Mesenchymal stem cell (in vitro differentiated cells and primary cell): ENCODE data around the gene C20orf204.
A peak's percentile ranks its signal among the peaks of the same experiment; 100 is the strongest.

Source experiments
- DNase-seq: peaks from one replicate; pipeline ENCODE4 v3.0.0-alpha.2; 2013
- H2AFZ ChIP-seq: one replicate; pipeline ENCODE4 v1.6.1; 2013; ENCODE audit warnings: low read depth, mild to moderate bottlenecking, control low read depth, inconsistent platforms, low read length, moderate library complexity
- H2AK5ac ChIP-seq: 2 replicates; pipeline ENCODE4 v1.6.1; 2013; ENCODE audit warnings: low read length, moderate library complexity, mild to moderate bottlenecking, inconsistent platforms; ENCODE audit not compliant: severe bottlenecking
- H2BK120ac ChIP-seq: one replicate; pipeline ENCODE4 v1.6.1; 2013; ENCODE audit warnings: low read depth, mild to moderate bottlenecking, inconsistent platforms, low read length, moderate library complexity
- H2BK12ac ChIP-seq, 2 experiments: one replicate each; pipeline ENCODE4 v1.6.1; 2013; ENCODE audit warnings: inconsistent platforms in 2 of 2, low read length in 2 of 2, mild to moderate bottlenecking in 2 of 2, moderate library complexity in 2 of 2, control low read depth in 1 of 2
- H2BK15ac ChIP-seq: one replicate; pipeline ENCODE4 v1.6.1; 2013; ENCODE audit warnings: mild to moderate bottlenecking, low read depth, inconsistent platforms; ENCODE audit not compliant: poor library complexity, severe bottlenecking
- H2BK5ac ChIP-seq: 2 replicates; pipeline ENCODE4 v1.6.1; 2013; ENCODE audit warnings: low read depth, mild to moderate bottlenecking, low read length, control low read depth, inconsistent platforms; ENCODE audit not compliant: poor library complexity, severe bottlenecking
- H3K14ac ChIP-seq, 2 experiments: one replicate each; pipeline ENCODE4 v1.6.1; 2013; ENCODE audit warnings: inconsistent platforms in 2 of 2, low read length in 2 of 2, control low read depth in 1 of 2, mild to moderate bottlenecking in 1 of 2, moderate library complexity in 1 of 2
- H3K18ac ChIP-seq, 2 experiments: one replicate each; pipeline ENCODE4 v1.6.1; 2013; ENCODE audit warnings: inconsistent platforms in 2 of 2, low read length in 2 of 2, control low read depth in 1 of 2, low read depth in 1 of 2, mild to moderate bottlenecking in 1 of 2
- H3K23ac ChIP-seq, 2 experiments: one replicate each; pipeline ENCODE4 v1.6.1; 2013; ENCODE audit warnings: inconsistent platforms in 2 of 2, low read length in 2 of 2, mild to moderate bottlenecking in 2 of 2, moderate library complexity in 2 of 2, control low read depth in 1 of 2
- H3K27ac ChIP-seq: 2 replicates; pipeline ENCODE4 v1.5.1; 2013; ENCODE audit warnings: mild to moderate bottlenecking, moderate library complexity, low read length, control low read depth, inconsistent platforms; ENCODE audit not compliant: poor library complexity, severe bottlenecking
- H3K27me3 ChIP-seq, 2 experiments: 2 replicates each; pipeline versions ENCODE4 v1.6.1 to v1.7.0; 2013; ENCODE audit warnings: low read length in 2 of 2, mild to moderate bottlenecking in 2 of 2, moderate library complexity in 2 of 2, control low read depth in 1 of 2, inconsistent platforms in 1 of 2; ENCODE audit not compliant: control insufficient read depth in 1 of 2, insufficient read depth in 1 of 2
- H3K36me3 ChIP-seq, 2 experiments: 2 replicates each; pipeline versions ENCODE4 v1.6.1 to v1.7.0; 2013; ENCODE audit warnings: low read length in 2 of 2, control low read depth in 1 of 2, inconsistent platforms in 1 of 2, low read depth in 1 of 2, mild to moderate bottlenecking in 1 of 2; ENCODE audit not compliant: insufficient read depth in 2 of 2, control insufficient read depth in 1 of 2
- H3K4ac ChIP-seq, 2 experiments: one replicate each; pipeline ENCODE4 v1.6.1; 2013; ENCODE audit warnings: inconsistent platforms in 2 of 2, low read length in 2 of 2, mild to moderate bottlenecking in 2 of 2, moderate library complexity in 2 of 2, control low read depth in 1 of 2, low read depth in 1 of 2
- H3K4me1 ChIP-seq: 2 replicates; pipeline ENCODE4 v1.6.1; 2013; ENCODE audit warnings: low read depth, low read length, control low read depth; ENCODE audit not compliant: control insufficient read depth, insufficient read depth
- H3K4me2 ChIP-seq: 2 replicates; pipeline ENCODE4 v1.6.1; 2013; ENCODE audit warnings: low read length, mild to moderate bottlenecking, inconsistent platforms; ENCODE audit not compliant: poor library complexity, severe bottlenecking
- H3K4me3 ChIP-seq, 2 experiments: 2 replicates each; pipeline versions ENCODE4 v1.5.1 to v1.7.0; 2013; ENCODE audit warnings: low read length in 2 of 2, mild to moderate bottlenecking in 2 of 2, control low read depth in 1 of 2, low read depth in 1 of 2; ENCODE audit not compliant: insufficient read depth in 1 of 2
- H3K79me1 ChIP-seq: replicated peaks from 2 replicates; pipeline ENCODE4 v1.6.1; 2013; ENCODE audit warnings: mild to moderate bottlenecking, control low read depth, low read length, inconsistent platforms; ENCODE audit not compliant: poor library complexity, severe bottlenecking
- H3K9ac ChIP-seq: 2 replicates; pipeline ENCODE4 v1.7.0; 2013; ENCODE audit warnings: mild to moderate bottlenecking, low read length, moderate library complexity
- H3K9me3 ChIP-seq: 2 replicates; pipeline ENCODE4 v1.7.0; 2013; ENCODE audit warnings: mild to moderate bottlenecking, low read length; ENCODE audit not compliant: control insufficient read depth
- H4K8ac ChIP-seq: one replicate; pipeline ENCODE4 v1.6.1; 2013; ENCODE audit warnings: inconsistent platforms, mild to moderate bottlenecking, low read length, moderate library complexity
- H4K91ac ChIP-seq: one replicate; pipeline ENCODE4 v1.6.1; 2013; ENCODE audit warnings: mild to moderate bottlenecking, low read length, inconsistent platforms
- WGBS: methylation state at CpG from one replicate; pipeline ENCODE4 v1.1.7; 2013; ENCODE audit warnings: mixed read lengths; 5-methylcytosine and 5-hydroxymethylcytosine counted together

Gene C20orf204

DNA sequence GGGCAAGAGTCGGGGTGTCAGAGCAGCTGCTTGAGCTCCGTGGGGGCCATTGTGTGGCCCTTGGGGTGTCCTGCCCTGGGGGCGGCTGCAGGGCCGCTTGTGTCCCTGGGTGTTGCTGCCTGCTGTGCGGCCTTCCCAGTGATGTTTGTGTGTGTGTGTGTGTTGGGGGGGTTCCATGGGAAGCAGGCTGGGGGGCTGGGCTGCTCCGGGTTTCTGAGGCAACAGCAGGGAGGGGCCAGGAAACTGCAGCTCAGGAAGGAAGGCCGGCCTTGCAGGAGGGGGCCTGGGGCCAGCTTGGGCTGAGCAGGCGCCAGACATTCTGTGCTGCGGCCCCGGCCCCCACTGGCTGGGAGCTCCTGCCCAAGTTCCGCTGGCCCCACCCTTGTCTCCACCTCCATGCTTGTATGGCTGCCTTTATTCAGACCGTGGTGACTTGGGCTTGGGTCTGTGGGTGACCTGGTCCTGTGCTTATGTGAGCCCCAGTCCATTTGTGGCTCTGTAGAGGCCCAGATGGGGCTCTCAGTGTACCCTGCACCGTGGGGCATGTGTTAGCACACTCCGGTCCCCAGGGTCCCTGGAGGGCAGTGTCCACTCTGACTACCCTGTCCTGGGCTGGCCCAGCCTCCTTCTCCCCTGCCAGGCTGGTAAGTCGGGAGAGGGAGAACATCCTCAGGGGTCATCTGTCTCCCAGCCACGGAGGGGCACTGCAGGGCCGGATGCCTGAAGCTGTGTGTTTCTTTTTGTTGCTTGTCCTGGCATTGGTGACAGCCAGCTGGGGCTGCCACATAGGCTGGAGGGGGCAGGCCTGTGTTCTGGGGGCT, 18.1 kb downstream of the C20orf204 start:
- peaks cover 30 to 81% of the 10 kb centered on the region in 2 experiments for H3K27me3 ChIP-seq
- peak overlapping the region; percentile 82 for H2BK15ac ChIP-seq
- 31% methylated on average over 17 of the region's 17 CpGs for WGBS

DNA sequence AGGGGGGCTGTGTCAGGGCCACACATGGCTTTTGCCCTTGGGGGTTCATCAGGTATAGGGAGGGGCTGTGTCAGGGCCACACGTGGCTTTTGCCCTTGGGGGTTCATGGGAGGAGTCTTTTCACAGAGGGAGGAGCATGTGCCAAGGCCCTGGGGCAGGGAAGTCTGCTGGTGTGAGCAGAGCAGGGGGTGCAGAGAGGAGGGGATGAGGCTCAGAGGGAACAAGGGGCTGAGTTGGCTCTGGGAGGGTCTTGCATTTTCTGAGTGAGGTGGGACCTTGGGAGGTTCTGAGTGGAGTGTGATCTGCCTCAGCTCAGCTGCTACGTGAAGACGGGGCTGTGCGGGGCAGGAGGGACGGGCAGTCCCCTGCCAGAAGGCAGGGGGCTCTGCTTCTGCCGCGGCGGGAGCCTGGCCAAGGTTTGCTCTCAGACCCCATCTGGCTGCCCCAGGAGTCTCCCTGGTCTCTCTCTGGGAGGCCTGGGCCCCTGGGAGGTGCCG, 19.5 kb downstream of the C20orf204 start:
- peak overlapping the region; percentile 73 to 74 for H3K4ac ChIP-seq
- whole genome bisulfite sequencing = 89% methylated on average over 9 of the region's 9 CpGs
- H3K9me3 ChIP-seq = no peaks in the 10 kb centered on the region
- no peak overlapping the region for H2AFZ ChIP-seq
- H3K4me2 ChIP-seq = no peak overlapping the region
- no peak overlapping the region for H2BK15ac ChIP-seq
- peaks cover 21 to 79% of the 10 kb centered on the region in 2 experiments for H3K27me3 ChIP-seq
- no peaks in the 10 kb centered on the region for H3K36me3 ChIP-seq
- no peak overlapping the region for H3K9ac ChIP-seq
- no peak overlapping the region for H3K14ac ChIP-seq
- H3K4me3 ChIP-seq = no peak overlapping the region
- peak overlapping the region; percentile 77 for H2BK120ac ChIP-seq
- H3K4me1 ChIP-seq = peaks cover 45% of the 10 kb centered on the region
- H4K8ac ChIP-seq = peak overlapping the region; percentile 87
- peak overlapping the region; percentile 14 for H4K91ac ChIP-seq
- peak overlapping the region; percentile 34 to 48 for H3K18ac ChIP-seq
- peak overlapping the region; percentile 53 for H2AK5ac ChIP-seq
- no peak overlapping the region for H3K23ac ChIP-seq
- H3K27ac ChIP-seq = no peak overlapping the region
- H3K79me1 ChIP-seq = no peaks in the 10 kb centered on the region
- H2BK5ac ChIP-seq = peak overlapping the region; percentile 10
- H2BK12ac ChIP-seq = peak overlapping the region; percentile 14 to 38
- DNase-seq = no peak

More for the DNA sequence above, 18.1 kb downstream of the C20orf204 start:
- H2BK12ac ChIP-seq = peak overlapping the region; percentile 59 to 92
- H3K9me3 ChIP-seq = no peaks in the 10 kb centered on the region
- peak; percentile 57 for DNase-seq
- peak overlapping the region; percentile 39 for H2AK5ac ChIP-seq
- H2AFZ ChIP-seq = peak overlapping the region; percentile 57
- no peak overlapping the region for H3K27ac ChIP-seq
- no peak overlapping the region for H3K9ac ChIP-seq
- peak overlapping the region; percentile 47 to 62 for H3K4ac ChIP-seq
- H3K36me3 ChIP-seq = no peaks in the 10 kb centered on the region
- peak overlapping the region; percentile 76 to 78 for H3K18ac ChIP-seq
- no peaks in the 10 kb centered on the region for H3K79me1 ChIP-seq
- peak overlapping the region; percentile 93 for H4K8ac ChIP-seq
- H3K4me3 ChIP-seq = no peak overlapping the region
- H3K14ac ChIP-seq = peak overlapping the region in 1 of 2 experiments; percentile 76
- H3K4me2 ChIP-seq = no peak overlapping the region
- peak overlapping the region; percentile 73 for H2BK120ac ChIP-seq
- no peak overlapping the region for H2BK5ac ChIP-seq
- peaks cover 53% of the 10 kb centered on the region for H3K4me1 ChIP-seq
- peak overlapping the region; percentile 93 for H4K91ac ChIP-seq
- H3K23ac ChIP-seq = peak overlapping the region in 1 of 2 experiments; percentile 51

DNA sequence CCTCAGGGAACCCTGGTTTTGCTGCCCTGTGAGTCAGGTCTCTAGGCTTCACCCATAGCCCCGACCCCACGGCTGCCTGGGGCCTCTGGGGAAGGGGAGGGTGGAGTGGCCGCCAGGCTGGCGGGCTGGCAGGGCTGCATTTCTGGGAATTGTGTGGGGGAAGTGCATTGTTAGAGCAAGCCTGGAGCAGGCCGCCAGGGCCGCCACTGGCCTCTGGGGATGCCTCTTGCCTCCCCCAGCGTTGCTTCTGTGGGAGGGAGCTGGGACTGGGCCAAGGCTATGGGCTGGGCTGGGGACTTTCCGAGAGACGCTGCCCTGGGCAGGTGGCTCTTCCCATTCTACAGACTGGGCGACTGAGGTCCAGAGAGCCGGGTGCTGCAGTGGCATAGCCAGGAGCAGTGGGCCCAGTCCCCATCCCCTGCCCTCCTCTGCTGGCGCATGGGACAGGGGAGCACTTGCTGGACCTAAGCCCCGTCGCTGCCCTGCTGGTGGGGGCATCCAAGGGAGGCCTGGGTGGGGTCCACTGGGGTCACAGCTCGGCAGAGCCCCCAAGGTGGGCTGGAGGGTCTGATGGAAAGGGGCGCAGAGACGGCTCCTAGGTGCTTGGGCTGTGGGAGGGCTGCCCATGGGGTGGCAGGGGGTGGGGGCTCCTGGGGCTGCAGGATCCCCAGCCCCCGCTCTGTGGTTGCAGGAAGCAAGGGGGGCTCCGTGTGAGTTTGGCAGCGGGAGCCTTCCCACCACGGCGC, 20.1 kb downstream of the C20orf204 start:
- H2BK12ac ChIP-seq = peak overlapping the region; percentile 14 to 38
- H3K27ac ChIP-seq = no peak overlapping the region
- peak overlapping the region in 1 of 2 experiments; percentile 68 for H3K14ac ChIP-seq
- H3K9me3 ChIP-seq = no peaks in the 10 kb centered on the region
- H4K91ac ChIP-seq = peak overlapping the region; percentile 62
- no peak overlapping the region for H2AFZ ChIP-seq
- H3K27me3 ChIP-seq = peaks cover 15 to 73% of the 10 kb centered on the region in 2 experiments
- peak overlapping the region; percentile 28 to 55 for H3K18ac ChIP-seq
- no peak overlapping the region for H2BK5ac ChIP-seq
- H3K9ac ChIP-seq = no peak overlapping the region
- H3K4me3 ChIP-seq = no peak overlapping the region
- peak overlapping the region; percentile 17 for H2BK15ac ChIP-seq
- H3K4me2 ChIP-seq = no peak overlapping the region
- peaks cover 45% of the 10 kb centered on the region for H3K4me1 ChIP-seq
- no peak overlapping the region for H3K23ac ChIP-seq
- H3K79me1 ChIP-seq = no peaks in the 10 kb centered on the region
- no peaks in the 10 kb centered on the region for H3K36me3 ChIP-seq
- peak; percentile 49 for DNase-seq
- H4K8ac ChIP-seq = peak overlapping the region; percentile 87
- H2BK120ac ChIP-seq = peak overlapping the region; percentile 77
- peak overlapping the region; percentile 17 to 73 for H3K4ac ChIP-seq
- no peak overlapping the region for H2AK5ac ChIP-seq
- WGBS = 63% methylated on average over 22 of the region's 22 CpGs

DNA sequence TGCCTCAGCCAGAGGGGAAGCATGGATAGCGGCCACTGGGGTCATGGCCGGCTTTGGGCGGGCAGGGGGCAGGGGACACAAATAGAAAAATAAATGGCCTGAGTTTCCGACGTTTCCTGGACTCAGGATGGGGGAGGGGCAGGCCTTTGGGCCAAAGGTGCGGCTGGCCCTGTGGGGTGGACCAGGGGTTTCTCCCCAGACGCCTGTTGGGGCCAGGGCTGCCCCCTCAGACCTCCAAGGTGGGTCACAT, 20.6 kb downstream of the C20orf204 start:
- no peak for DNase-seq
- H3K79me1 ChIP-seq = no peaks in the 10 kb centered on the region
- H3K9me3 ChIP-seq = no peaks in the 10 kb centered on the region
- H2BK12ac ChIP-seq = peak overlapping the region in 1 of 2 experiments; percentile 26
- H3K23ac ChIP-seq = no peak overlapping the region
- no peak overlapping the region for H4K8ac ChIP-seq
- no peak overlapping the region for H3K18ac ChIP-seq
- H2BK15ac ChIP-seq = peak overlapping the region; percentile 17
- no peak overlapping the region for H3K14ac ChIP-seq
- no peak overlapping the region for H3K27ac ChIP-seq
- no peak overlapping the region for H4K91ac ChIP-seq
- peaks cover 45% of the 10 kb centered on the region for H3K4me1 ChIP-seq
- H3K4me3 ChIP-seq = no peak overlapping the region
- H3K4ac ChIP-seq = no peak overlapping the region
- H2AK5ac ChIP-seq = no peak overlapping the region
- no peaks in the 10 kb centered on the region for H3K36me3 ChIP-seq
- peaks cover 12 to 68% of the 10 kb centered on the region in 2 experiments for H3K27me3 ChIP-seq
- WGBS = 58% methylated on average over 7 of the region's 7 CpGs
- no peak overlapping the region for H2BK5ac ChIP-seq
- peak overlapping the region; percentile 4 for H2BK120ac ChIP-seq
- H3K4me2 ChIP-seq = no peak overlapping the region
- no peak overlapping the region for H2AFZ ChIP-seq
- H3K9ac ChIP-seq = no peak overlapping the region
